H7 (cell line): ENCODE results near the gene B3GNT5. TPM values are rescaled to one million over a fixed set of nuclear protein-coding genes. Genes with fewer than 3 reads are reported as not detected.

Experiments used
- DNase-seq: peaks from one replicate; pipeline ENCODE4 v3.0.0; 2012
- H3K27me3 ChIP-seq: 2 replicates; pipeline ENCODE4 v1.6.0; 2011; ENCODE audit warnings: mild to moderate bottlenecking, low read length; ENCODE audit not compliant: control insufficient read depth, insufficient read depth
- H3K36me3 ChIP-seq: replicated peaks from 2 replicates; pipeline ENCODE4 v1.5.1; 2011; ENCODE audit warnings: low read length; ENCODE audit not compliant: control insufficient read depth, insufficient read depth
- H3K4me3 ChIP-seq: 2 replicates; pipeline ENCODE4 v1.5.1; 2011; ENCODE audit warnings: low read depth, mild to moderate bottlenecking, control low read depth, low read length, moderate library complexity; ENCODE audit not compliant: insufficient read depth
- total RNA-seq: library from RNA; depleted of rRNA; stranded (reverse); fragments of >200 nt; shearing (Covaris generic); gene quantifications from 2 replicates; pipeline ENCODE4 v1.2.3, GENCODE V29; 2014

Gene B3GNT5
- total RNA-seq, 1 experiment from 2014 or later: 3.0 TPM

GRCh38 chr3:183249006-183249718 lies 3.9 kb upstream of the B3GNT5 start:
- H3K4me3 ChIP-seq: no peak overlapping the region
- no peaks in the 10 kb centered on the region for H3K36me3 ChIP-seq
- H3K27me3 ChIP-seq: peaks cover 21% of the 10 kb centered on the region
- DNase-seq: peak; percentile 20

GRCh38 chr3:183252118-183252782 lies 803 bp upstream of the B3GNT5 start:
- no peaks in the 10 kb centered on the region for H3K36me3 ChIP-seq
- no peak overlapping the region for H3K4me3 ChIP-seq
- peaks cover 32% of the 10 kb centered on the region for H3K27me3 ChIP-seq
- DNase-seq: no peak

- DNase-seq: peak; percentile 84
- Histone ChIP-seq H3K27me3 (peaks cover 32% of the 10 kb centered on the region), H3K36me3 (no peaks in the 10 kb centered on the region; the same call in 1 of the 2 replicates), H3K4me3 (peak overlapping the region; percentile 73)
Observed at GRCh38 chr3:183253528-183254486, 754 bp downstream of the B3GNT5 start.

- Histone ChIP-seq H3K27me3 (peaks cover 32% of the 10 kb centered on the region), H3K4me3 (peak overlapping the region; percentile 73), H3K36me3 (no peaks in the 10 kb centered on the region; the same call in 1 of the 2 replicates)
- no peak for DNase-seq
Observed at GRCh38 chr3:183254487-183255347, 1.7 kb downstream of the B3GNT5 start.

GRCh38 chr3:183255348-183255730 lies 2.3 kb downstream of the B3GNT5 start:
- peaks cover 32% of the 10 kb centered on the region for H3K27me3 ChIP-seq
- DNase-seq: peak; percentile 33
- H3K36me3 ChIP-seq: no peaks in the 10 kb centered on the region; the same call in 1 of the 2 replicates
- peak overlapping the region; percentile 73; the same call in 1 of the 2 replicates for H3K4me3 ChIP-seq

- H3K36me3 ChIP-seq: no peaks in the 10 kb centered on the region; the same call in 1 of the 2 replicates
- no peak overlapping the region for H3K4me3 ChIP-seq
- DNase-seq: no peak
- H3K27me3 ChIP-seq: peaks cover 12% of the 10 kb centered on the region
Observed at GRCh38 chr3:183259087-183259486, 6.0 kb downstream of the B3GNT5 start.

GRCh38 chr3:183259621-183260020 lies 6.6 kb downstream of the B3GNT5 start:
- Histone ChIP-seq H3K27me3 (peaks cover 8% of the 10 kb centered on the region), H3K4me3 (no peak overlapping the region), H3K36me3 (no peaks in the 10 kb centered on the region; the same call in 1 of the 2 replicates)
- no peak for DNase-seq

- H3K4me3 ChIP-seq: no peak overlapping the region
- H3K27me3 ChIP-seq: peaks cover under 1% of the 10 kb centered on the region; the same call in 1 of the 2 replicates
- no peak for DNase-seq
- no peaks in the 10 kb centered on the region; the same call in 1 of the 2 replicates for H3K36me3 ChIP-seq
Observed at GRCh38 chr3:183260167-183260904, 7.3 kb downstream of the B3GNT5 start.

GRCh38 chr3:183261151-183261724 lies 8.2 kb downstream of the B3GNT5 start:
- Histone ChIP-seq H3K36me3 (no peaks in the 10 kb centered on the region; the same call in 1 of the 2 replicates), H3K27me3 (no peaks in the 10 kb centered on the region; the same call in 1 of the 2 replicates), H3K4me3 (no peak overlapping the region)
- no peak for DNase-seq

GRCh38 chr3:183262875-183263378 lies 9.9 kb downstream of the B3GNT5 start:
- DNase-seq: no peak
- no peaks in the 10 kb centered on the region for H3K36me3 ChIP-seq
- H3K4me3 ChIP-seq: no peak overlapping the region
- no peaks in the 10 kb centered on the region; the same call in 1 of the 2 replicates for H3K27me3 ChIP-seq

GRCh38 chr3:183264268-183264667 lies 11.2 kb downstream of the B3GNT5 start:
- Histone ChIP-seq H3K27me3 (no peaks in the 10 kb centered on the region; the same call in 1 of the 2 replicates), H3K4me3 (no peak overlapping the region), H3K36me3 (no peaks in the 10 kb centered on the region)
- DNase-seq: no peak

GRCh38 chr3:183265157-183265642 lies 12.1 kb downstream of the B3GNT5 start:
- Histone ChIP-seq H3K4me3 (no peak overlapping the region), H3K27me3 (no peaks in the 10 kb centered on the region; the same call in 1 of the 2 replicates), H3K36me3 (no peaks in the 10 kb centered on the region)
- DNase-seq: peak; percentile 38
